ENCODE data around the gene CENPP.

Gene CENPP

GRCh38 chr9:92295827-92296258, 29.9 kb upstream of the CENPP start:
- TF ChIP-seq GATA2 (IDR thresholded peaks at IDR 0.05; ENCODE audit: low read depth, low read length) (no peak), GATA3 (IDR thresholded peaks at IDR 0.05; ENCODE audit: low read depth, low read length) (no peak)

- TF ChIP-seq GATA2 (IDR thresholded peaks at IDR 0.05; ENCODE audit: low read depth, low read length) (no peak), GATA3 (IDR thresholded peaks at IDR 0.05; ENCODE audit: low read depth, low read length) (no peak)
Measured at GRCh38 chr9:92297611-92298010, 28.1 kb upstream of the CENPP start.

GRCh38 chr9:92298036-92298435, 27.7 kb upstream of the CENPP start:
- no peak for TF ChIP-seq GATA3 (IDR thresholded peaks at IDR 0.05; ENCODE audit: low read depth, low read length)
- no peak for TF ChIP-seq GATA2 (IDR thresholded peaks at IDR 0.05; ENCODE audit: low read depth, low read length)

GRCh38 chr9:92299116-92299515, 26.6 kb upstream of the CENPP start:
- TF ChIP-seq GATA2 (IDR thresholded peaks at IDR 0.05; ENCODE audit: low read depth, low read length) (no peak), GATA3 (IDR thresholded peaks at IDR 0.05; ENCODE audit: low read depth, low read length) (no peak)

GRCh38 chr9:92300936-92301335, 24.8 kb upstream of the CENPP start:
- no peak for TF ChIP-seq GATA2 (IDR thresholded peaks at IDR 0.05; ENCODE audit: low read depth, low read length)
- no peak for TF ChIP-seq GATA3 (IDR thresholded peaks at IDR 0.05; ENCODE audit: low read depth, low read length)

- TF ChIP-seq GATA2 (IDR thresholded peaks at IDR 0.05; ENCODE audit: low read depth, low read length), result no peak
- TF ChIP-seq GATA3 (IDR thresholded peaks at IDR 0.05; ENCODE audit: low read depth, low read length), result no peak
Measured at GRCh38 chr9:92308893-92309292, 16.9 kb upstream of the CENPP start.

- TF ChIP-seq GATA3 (IDR thresholded peaks at IDR 0.05; ENCODE audit: low read depth, low read length), result no peak
- no peak for TF ChIP-seq GATA2 (IDR thresholded peaks at IDR 0.05; ENCODE audit: low read depth, low read length)
Measured at GRCh38 chr9:92310562-92310961, 15.2 kb upstream of the CENPP start.

- TF ChIP-seq GATA3 (IDR thresholded peaks at IDR 0.05; ENCODE audit: low read depth, low read length) (no peak), GATA2 (IDR thresholded peaks at IDR 0.05; ENCODE audit: low read depth, low read length) (no peak)
Measured at GRCh38 chr9:92312887-92313623, 12.7 kb upstream of the CENPP start.

GRCh38 chr9:92313624-92314012, 12.1 kb upstream of the CENPP start:
- TF ChIP-seq GATA3 (IDR thresholded peaks at IDR 0.05; ENCODE audit: low read depth, low read length) (no peak), GATA2 (IDR thresholded peaks at IDR 0.05; ENCODE audit: low read depth, low read length) (no peak)

- TF ChIP-seq GATA2 (IDR thresholded peaks at IDR 0.05; ENCODE audit: low read depth, low read length) (no peak), GATA3 (IDR thresholded peaks at IDR 0.05; ENCODE audit: low read depth, low read length) (no peak)
Measured at GRCh38 chr9:92315456-92315855, 10.3 kb upstream of the CENPP start.

GRCh38 chr9:92324431-92324830, 1.3 kb upstream of the CENPP start:
- no peak for TF ChIP-seq GATA3 (IDR thresholded peaks at IDR 0.05; ENCODE audit: low read depth, low read length)
- TF ChIP-seq GATA2 (IDR thresholded peaks at IDR 0.05; ENCODE audit: low read depth, low read length), result no peak

- TF ChIP-seq GATA2 (IDR thresholded peaks at IDR 0.05; ENCODE audit: low read depth, low read length) (no peak), GATA3 (IDR thresholded peaks at IDR 0.05; ENCODE audit: low read depth, low read length) (no peak)
Measured at GRCh38 chr9:92324889-92325268, 874 bp upstream of the CENPP start.

- TF ChIP-seq GATA2 (IDR thresholded peaks at IDR 0.05; ENCODE audit: low read depth, low read length) (no peak), GATA3 (IDR thresholded peaks at IDR 0.05; ENCODE audit: low read depth, low read length) (no peak)
Measured at GRCh38 chr9:92325991-92326500, 293 bp downstream of the CENPP start.

GRCh38 chr9:92327283-92327850, 1.6 kb downstream of the CENPP start:
- TF ChIP-seq GATA2 (IDR thresholded peaks at IDR 0.05; ENCODE audit: low read depth, low read length) (no peak), GATA3 (IDR thresholded peaks at IDR 0.05; ENCODE audit: low read depth, low read length) (no peak)

GRCh38 chr9:92328225-92328624, 2.5 kb downstream of the CENPP start:
- TF ChIP-seq GATA3 (IDR thresholded peaks at IDR 0.05; ENCODE audit: low read depth, low read length), result no peak

Data from SH-SY5Y (cell line).